SU-DHL-6 (cell line): Measurements from ENCODE around the gene AKT3.

ENCODE experiments used
- CTCF ChIP-seq: fragments of 200-600 bp; sonication (generic); IDR thresholded peaks from one replicate; pipeline ENCODE4 v1.5.1; 2017; ENCODE audit warnings: antibody characterized with exemption, mild to moderate bottlenecking, low read length, moderate library complexity; ENCODE audit not compliant: insufficient read depth, poor library complexity, severe bottlenecking
- EZH2phosphoT487 ChIP-seq: fragments of 200-600 bp; sonication (generic), shearing (Covaris generic); conservative IDR thresholded peaks from 2 replicates; pipeline ENCODE4 v1.6.1; 2018; ENCODE audit warnings: mild to moderate bottlenecking, antibody characterized with exemption, low read length, moderate library complexity, mixed read lengths

GRCh38 chr1:243850452-243851256 lies 611 bp upstream of the AKT3 start:
- TF ChIP-seq CTCF (no peak), EZH2phosphoT487 (no peak)
